HG03139 (cell line): Measurements from ENCODE around the gene FKBP10.
"Not testable (repeated sequence)": the region's sequence is repeated elsewhere in the genome, so short reads cannot be mapped to it uniquely, and the experiment has no call there.

ENCODE experiments used
- ATAC-seq: cut with Tn5 transposase; IDR thresholded peaks from one replicate; pipeline ENCODE4 v1.9.1; 2021; ENCODE audit not compliant: unreplicated experiment

The FKBP10 gene

DNA sequence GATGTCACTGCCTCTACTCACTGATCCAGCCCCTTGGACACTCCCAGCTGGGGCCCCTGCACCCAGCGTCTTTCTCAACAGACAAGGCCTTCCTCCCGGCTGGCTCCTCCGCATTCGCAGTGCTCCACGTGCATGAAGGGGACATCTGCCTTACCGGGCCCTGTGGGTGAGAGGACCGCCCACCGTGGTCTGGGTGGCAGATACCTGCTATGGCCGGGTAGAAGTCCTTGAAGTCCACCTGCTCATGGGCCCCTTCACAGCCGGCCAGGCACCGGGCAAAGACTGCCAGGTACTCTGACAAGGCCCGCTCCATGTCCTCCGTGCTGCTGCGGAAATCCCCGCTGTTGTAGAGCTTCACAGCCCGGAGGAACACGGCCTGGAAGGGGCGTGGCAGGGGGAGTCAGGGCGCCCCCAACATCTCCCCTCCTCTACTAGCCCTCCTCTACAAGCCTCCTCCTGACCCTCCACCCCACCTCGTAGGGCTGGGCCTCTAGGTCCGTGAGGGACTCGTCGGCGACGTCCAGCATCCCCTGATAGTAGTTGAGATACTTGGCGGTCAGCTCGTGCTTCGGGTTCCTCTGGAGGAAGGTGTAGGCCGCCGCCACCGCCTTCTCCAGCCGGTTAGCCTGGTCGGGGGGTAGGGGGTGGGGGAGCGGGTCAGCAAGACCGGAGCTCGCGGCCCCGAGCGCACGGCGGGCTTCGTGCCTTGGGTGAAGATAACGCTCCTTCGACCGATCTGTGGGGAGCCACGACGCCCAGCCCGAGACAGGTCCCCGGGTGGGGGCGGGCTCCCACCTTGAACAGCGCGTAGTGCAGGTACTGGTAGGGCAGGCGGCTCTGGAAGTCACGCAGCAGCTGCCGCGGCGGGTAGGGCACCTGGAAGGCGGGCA is 1.9 kb upstream of the FKBP10 start:
- ATAC-seq, result no peak

DNA sequence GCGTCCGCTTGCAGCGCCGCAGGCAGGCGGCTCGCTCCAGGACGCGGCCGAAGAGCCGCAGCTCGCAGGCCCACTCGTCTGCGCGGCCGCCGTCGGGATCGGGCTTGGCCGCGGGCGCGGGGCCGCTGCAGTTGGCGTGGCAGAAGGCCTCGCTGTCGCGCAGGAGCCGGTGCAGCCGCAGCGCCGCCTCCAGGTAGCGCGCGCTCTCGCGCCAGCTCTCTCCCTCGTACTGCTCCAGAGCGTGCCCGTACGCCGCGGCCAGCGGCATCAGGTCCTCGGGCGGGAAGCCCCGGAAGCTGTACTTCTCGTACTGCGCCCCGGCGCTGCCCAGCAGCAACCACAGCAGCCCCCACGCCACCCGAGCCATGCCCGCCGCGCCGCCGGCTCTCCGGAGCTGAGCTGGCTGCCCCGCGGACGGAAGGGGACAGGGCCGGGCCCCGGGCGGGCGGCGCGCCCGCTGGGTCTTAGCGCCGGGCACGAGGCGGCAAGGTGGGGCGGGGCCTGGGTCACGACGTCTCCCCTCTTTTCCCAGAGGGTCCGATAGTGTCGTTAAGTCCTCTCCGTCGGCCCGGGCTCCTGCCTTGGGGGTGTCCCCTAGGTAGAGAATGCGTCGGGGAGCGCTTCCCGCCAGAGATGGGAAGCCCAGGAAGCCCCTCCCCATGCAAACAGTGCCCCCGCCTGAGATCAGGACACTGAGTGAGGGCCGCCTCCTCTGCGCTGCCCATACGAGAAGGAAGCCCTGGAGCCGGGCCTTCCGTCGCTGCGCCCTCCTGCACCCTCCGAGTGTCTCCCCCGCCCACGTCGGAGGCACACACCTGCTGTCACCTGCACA is 1.0 kb upstream of the FKBP10 start, which contains the start of gene P3H4:
Gene P3H4 (minus strand): TSS at position 401 of the 832 bp plus-strand sequence. CDS start 34 bp downstream, at position 367.
- ATAC-seq, result peak; percentile 64

GRCh38 chr17:41813152-41813680 is 412 bp downstream of the FKBP10 start:
- no peak for ATAC-seq

DNA sequence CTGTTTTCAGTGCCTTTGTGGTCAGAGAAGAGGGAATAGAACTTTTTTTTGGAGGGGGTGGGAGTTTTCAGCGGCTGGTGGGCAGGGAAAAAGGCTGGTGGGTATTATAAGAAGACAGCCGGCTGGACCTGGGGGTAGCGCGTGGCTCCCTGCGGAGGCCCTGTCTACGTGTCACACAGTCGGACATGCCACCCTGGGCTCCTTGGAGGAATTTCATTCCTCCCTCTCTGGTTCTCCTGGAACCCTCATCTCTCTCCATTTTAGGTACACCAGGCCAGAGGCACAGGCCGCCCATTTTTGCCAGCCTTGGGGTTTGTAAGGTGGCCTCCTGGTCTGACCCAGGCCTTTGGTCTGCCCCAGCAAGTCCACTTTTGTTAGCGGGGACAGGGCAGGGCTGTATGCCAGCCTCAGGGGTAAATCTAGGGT is 908 bp downstream of the FKBP10 start:
- no peak for ATAC-seq

DNA sequence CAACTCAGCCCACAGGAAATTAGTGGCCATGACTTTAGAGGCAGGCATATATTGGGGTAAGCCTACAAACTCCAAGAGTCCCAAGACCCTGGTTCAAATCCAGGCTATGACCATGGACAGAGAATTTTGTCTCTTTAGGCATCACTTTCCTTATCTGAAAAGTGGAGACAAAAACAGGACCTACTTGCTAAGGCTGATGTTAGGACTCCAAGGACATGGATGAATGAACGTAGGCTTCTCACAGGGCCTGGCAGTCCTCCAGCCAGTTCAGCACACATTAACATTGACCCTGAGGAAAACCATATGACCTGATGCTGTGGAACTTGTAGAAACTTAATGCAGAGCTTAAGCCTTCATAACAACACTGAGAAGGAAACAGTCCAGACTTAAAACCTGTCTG is 1.4 kb downstream of the FKBP10 start:
- ATAC-seq, result no peak

- ATAC-seq, result no peak
Measured at GRCh38 chr17:41816637-41817320, 4.0 kb downstream of the FKBP10 start.

GRCh38 chr17:41818024-41818423 is 5.2 kb downstream of the FKBP10 start:
- ATAC-seq, result no peak

- ATAC-seq, result no peak
Measured at GRCh38 chr17:41821776-41822175, 9.0 kb downstream of the FKBP10 start.

- no peak for ATAC-seq
Measured at GRCh38 chr17:41822216-41823140, 9.7 kb downstream of the FKBP10 start.

GRCh38 chr17:41823141-41823524 is 10.3 kb downstream of the FKBP10 start:
- ATAC-seq, result no peak

- ATAC-seq, result no peak
Measured at GRCh38 chr17:41823580-41823979, 10.8 kb downstream of the FKBP10 start.

GRCh38 chr17:41824086-41824485 is 11.3 kb downstream of the FKBP10 start:
- ATAC-seq, result no peak

DNA sequence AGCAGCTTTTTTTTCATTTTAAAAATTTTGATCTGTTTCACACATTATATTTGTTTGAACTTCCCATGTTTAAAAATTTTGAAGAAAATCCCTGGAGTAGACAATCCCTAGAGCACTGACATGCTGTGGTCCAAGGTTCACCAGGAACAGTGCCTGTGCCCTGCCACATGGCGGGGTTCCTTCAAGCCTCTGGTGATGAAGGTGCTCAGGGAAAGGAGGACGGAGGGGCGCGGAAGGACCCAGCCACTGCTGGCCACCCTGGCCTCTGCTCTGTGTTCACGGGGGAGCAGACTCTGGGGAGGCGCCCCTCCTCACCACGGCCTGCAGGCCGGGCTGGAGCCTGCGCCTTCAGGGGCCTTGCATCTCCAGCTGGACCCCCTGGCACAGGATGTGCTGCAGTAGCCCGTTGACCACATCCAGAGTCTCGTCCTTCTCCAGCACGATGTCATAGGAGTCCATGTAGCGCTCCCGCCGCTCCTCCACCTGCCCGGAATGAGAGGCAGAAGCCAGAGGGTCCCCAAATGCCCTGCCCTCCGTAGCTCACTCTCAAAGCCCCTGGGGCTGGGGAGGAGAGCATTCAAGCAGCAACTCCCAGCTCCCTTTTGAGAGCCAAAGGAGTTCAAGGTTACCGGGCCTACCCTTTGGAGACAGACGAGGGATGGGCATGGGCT is 12.5 kb downstream of the FKBP10 start:
- no peak for ATAC-seq

- not testable (repeated sequence) for ATAC-seq
Measured at GRCh38 chr17:41829961-41830360, 17.2 kb downstream of the FKBP10 start.

DNA sequence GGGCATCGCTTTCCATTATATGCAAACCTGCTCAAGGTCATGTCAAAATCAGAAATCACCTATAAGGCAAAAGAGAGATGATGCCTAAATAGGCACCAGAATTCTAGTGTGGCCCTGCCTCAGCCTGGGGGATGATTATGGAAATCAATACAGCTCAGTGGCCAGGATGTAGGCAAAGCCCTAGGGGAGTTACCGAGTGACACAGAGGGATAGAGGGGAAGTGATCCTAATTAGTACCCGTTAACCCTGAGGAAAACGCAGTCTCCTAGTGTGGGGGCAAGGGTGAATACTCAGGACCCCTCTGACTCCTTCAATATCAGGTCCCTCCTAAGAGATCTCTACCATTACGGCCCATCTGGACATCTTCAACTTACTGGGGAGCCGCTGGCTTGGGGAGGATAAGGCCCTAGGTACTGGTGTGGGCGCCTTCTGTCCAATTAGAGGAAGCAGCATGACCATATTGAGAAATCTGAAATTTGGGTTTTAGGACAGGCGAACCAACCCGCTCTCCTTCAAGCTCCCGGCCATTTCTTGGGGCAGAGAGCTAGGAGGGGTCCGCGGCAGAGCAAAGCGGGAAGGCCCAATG is 22.5 kb downstream of the FKBP10 start:
- no peak for ATAC-seq

GRCh38 chr17:41835800-41836549 is 23.2 kb downstream of the FKBP10 start, which contains the start of gene NT5C3B:
NT5C3B (minus strand) TSS chr17:41836232; CDS start chr17:41836193, 39 bp downstream.
- ATAC-seq, result no peak

GRCh38 chr17:41836550-41837196 is 23.9 kb downstream of the FKBP10 start:
- ATAC-seq, result no peak
